HepG2 (cell line): ENCODE data around the gene NPAS2. TPM values are rescaled to one million over a fixed set of nuclear protein-coding genes. Genes with fewer than 3 reads are reported as not detected.
A peak's percentile ranks its signal among the peaks of the same experiment; 100 is the strongest.

Experiments
- CBX5 ChIP-seq: sonication (generic); formaldehyde crosslinking; IDR thresholded peaks from 2 replicates; pipeline ENCODE4 v1.4.0; 2020; ENCODE audit warnings: missing genetic modification reagents, borderline replicate concordance
- DZIP1 ChIP-seq: sonication (generic); formaldehyde crosslinking; IDR thresholded peaks from 2 replicates; pipeline ENCODE4 v1.5.0; 2020; ENCODE audit warnings: mild to moderate bottlenecking, missing genetic modification reagents
- GMEB1 ChIP-seq: sonication (generic); formaldehyde crosslinking; IDR thresholded peaks from 2 replicates; pipeline ENCODE4 v1.5.1; 2020; ENCODE audit warnings: missing genetic modification reagents, mild to moderate bottlenecking, borderline replicate concordance
- HOXD1 ChIP-seq: sonication (generic); formaldehyde crosslinking; IDR thresholded peaks from 2 replicates; pipeline ENCODE4 v1.5.0; 2020; ENCODE audit warnings: missing genetic modification reagents
- PTBP1 ChIP-seq: fragments of 200-400 bp; formaldehyde crosslinking; IDR thresholded peaks from 2 replicates; pipeline ENCODE4 v1.6.1; 2018; ENCODE audit warnings: low read length, low read depth; ENCODE audit not compliant: poor library complexity, severe bottlenecking
- RARA ChIP-seq: IDR thresholded peaks from 2 replicates; pipeline ENCODE4 v1.6.1; 2016; ENCODE audit warnings: missing genetic modification reagents, missing compliant biosample characterization
- RELA ChIP-seq: sonication (generic); formaldehyde crosslinking; IDR thresholded peaks from 2 replicates; pipeline ENCODE4 v1.4.0; 2020; ENCODE audit warnings: missing genetic modification reagents
- SMARCE1 ChIP-seq: fragments of 450-650 bp; IDR thresholded peaks from 2 replicates; pipeline ENCODE4 v1.6.1; 2017; ENCODE audit warnings: borderline replicate concordance
- SMYD3 ChIP-seq: sonication (generic); formaldehyde crosslinking; IDR thresholded peaks from 2 replicates; pipeline ENCODE4 v1.8.1; 2023; ENCODE audit warnings: mild to moderate bottlenecking, missing genetic modification reagents
- SNAPC5 ChIP-seq: sonication (generic); formaldehyde crosslinking; IDR thresholded peaks from 2 replicates; pipeline ENCODE4 v1.8.1; 2023; ENCODE audit warnings: mild to moderate bottlenecking, missing genetic modification reagents, borderline replicate concordance
- ZBTB42 ChIP-seq: sonication (generic); formaldehyde crosslinking; IDR thresholded peaks from 2 replicates; pipeline ENCODE4 v1.5.0; 2020; ENCODE audit warnings: mild to moderate bottlenecking, missing genetic modification reagents
- ZC3H4 ChIP-seq: sonication (generic); formaldehyde crosslinking; IDR thresholded peaks from 2 replicates; pipeline ENCODE4 v1.4.0; 2020; ENCODE audit warnings: missing genetic modification reagents, borderline replicate concordance
- ZFP1 ChIP-seq: IDR thresholded peaks from 2 replicates; pipeline ENCODE4 v1.6.1; 2016
- ZKSCAN1 ChIP-seq: fragments of 150-350 bp; IDR thresholded peaks from 2 replicates; pipeline ENCODE4 v1.6.1; 2014; ENCODE audit warnings: low read length
- ZNF18 ChIP-seq: sonication (generic); formaldehyde crosslinking; IDR thresholded peaks from 2 replicates; pipeline ENCODE4 v1.8.0; 2022; ENCODE audit warnings: mild to moderate bottlenecking, missing genetic modification reagents; ENCODE audit not compliant: insufficient replicate concordance
- ZNF235 ChIP-seq: sonication (generic); formaldehyde crosslinking; IDR thresholded peaks from 2 replicates; pipeline ENCODE4 v1.8.1; 2023; ENCODE audit warnings: mild to moderate bottlenecking, missing genetic modification reagents, borderline replicate concordance
- ZNF333 ChIP-seq: sonication (generic); formaldehyde crosslinking; IDR thresholded peaks from 2 replicates; pipeline ENCODE4 v1.4.0; 2020; ENCODE audit warnings: mild to moderate bottlenecking, missing genetic modification reagents, borderline replicate concordance
- ZNF75D ChIP-seq: sonication (generic); formaldehyde crosslinking; IDR thresholded peaks from 2 replicates; pipeline ENCODE4 v1.8.1; 2023; ENCODE audit warnings: missing genetic modification reagents, mild to moderate bottlenecking, borderline replicate concordance
- ZNF777 ChIP-seq: sonication (generic); formaldehyde crosslinking; IDR thresholded peaks from 2 replicates; pipeline ENCODE4 v1.4.0; 2020; ENCODE audit warnings: missing genetic modification reagents
- polyA plus RNA-seq, 8 experiments: library from polyadenylated mRNA; depleted of rRNA in 3 of 8; stranded (reverse) in 7 of 8; unstranded in 1 of 8; fragments of >200 nt; fragmentation: Illumina TruSeq in 4 of 8; extraction: Trizol in 4 of 8; gene quantifications; 2 replicates each; pipeline versions ENCODE4 v1.2.1 to v1.2.3, GENCODE V29; 2011 to 2016; ENCODE audit warnings: low read depth in 4 of 8, missing spikeins in 1 of 8, mixed read lengths in 1 of 8; ENCODE audit not compliant: insufficient read depth in 1 of 8
- total RNA-seq, 5 experiments: library from RNA; depleted of rRNA; stranded (reverse); fragments of >200 nt; fragmentation: Illumina TruSeq; extraction: Trizol; gene quantifications; 2 replicates each; pipeline ENCODE4 v1.2.3, GENCODE V29; 2016; ENCODE audit warnings: low read depth in 1 of 5

NPAS2 gene
- total and polyA plus RNA-seq, 2 of the 13 experiments (the other 11 are each of a cell fraction or from before 2014, with no cell fraction given): 14.8 to 37.5 TPM

GRCh38 chr2:100875516-100876230 is 55.7 kb downstream of the NPAS2 start (continued):
- no peak for TF ChIP-seq GMEB1 (CRISPR knock-in tag)
- peak; percentile 66; the same call in 1 of the 2 replicates for TF ChIP-seq ZBTB42 (CRISPR knock-in tag)
- no peak for TF ChIP-seq DZIP1
- no peak for TF ChIP-seq ZKSCAN1
- no peak for TF ChIP-seq RELA (CRISPR knock-in tag)
- TF ChIP-seq SNAPC5 (CRISPR knock-in tag): no peak
- TF ChIP-seq CBX5: peak; percentile 11; the same call in 1 of the 2 replicates
- TF ChIP-seq ZC3H4: no peak
- TF ChIP-seq ZFP1 (CRISPR knock-in tag): peak; percentile 41; the same call in 1 of the 2 replicates
- TF ChIP-seq HOXD1 (CRISPR knock-in tag): no peak
- TF ChIP-seq RARA: peak; percentile 33; the same call in 1 of the 2 replicates
- TF ChIP-seq SMARCE1: no peak
- TF ChIP-seq ZNF777: no peak
- no peak for TF ChIP-seq ZNF18 (CRISPR knock-in tag)
- TF ChIP-seq ZNF75D: no peak
- TF ChIP-seq PTBP1: no peak
- TF ChIP-seq ZNF333 (CRISPR knock-in tag): no peak
- TF ChIP-seq ZNF235 (CRISPR knock-in tag): no peak
- no peak for TF ChIP-seq SMYD3 (CRISPR knock-in tag)
